ENCODE data around the gene CDK18. TPM values are rescaled to one million over a fixed set of nuclear protein-coding genes. Genes with fewer than 3 reads are reported as not detected.
A peak's percentile ranks its signal among the peaks of the same experiment; 100 is the strongest.

CDK18 gene
- total RNA-seq: 0.94 TPM

DNA sequence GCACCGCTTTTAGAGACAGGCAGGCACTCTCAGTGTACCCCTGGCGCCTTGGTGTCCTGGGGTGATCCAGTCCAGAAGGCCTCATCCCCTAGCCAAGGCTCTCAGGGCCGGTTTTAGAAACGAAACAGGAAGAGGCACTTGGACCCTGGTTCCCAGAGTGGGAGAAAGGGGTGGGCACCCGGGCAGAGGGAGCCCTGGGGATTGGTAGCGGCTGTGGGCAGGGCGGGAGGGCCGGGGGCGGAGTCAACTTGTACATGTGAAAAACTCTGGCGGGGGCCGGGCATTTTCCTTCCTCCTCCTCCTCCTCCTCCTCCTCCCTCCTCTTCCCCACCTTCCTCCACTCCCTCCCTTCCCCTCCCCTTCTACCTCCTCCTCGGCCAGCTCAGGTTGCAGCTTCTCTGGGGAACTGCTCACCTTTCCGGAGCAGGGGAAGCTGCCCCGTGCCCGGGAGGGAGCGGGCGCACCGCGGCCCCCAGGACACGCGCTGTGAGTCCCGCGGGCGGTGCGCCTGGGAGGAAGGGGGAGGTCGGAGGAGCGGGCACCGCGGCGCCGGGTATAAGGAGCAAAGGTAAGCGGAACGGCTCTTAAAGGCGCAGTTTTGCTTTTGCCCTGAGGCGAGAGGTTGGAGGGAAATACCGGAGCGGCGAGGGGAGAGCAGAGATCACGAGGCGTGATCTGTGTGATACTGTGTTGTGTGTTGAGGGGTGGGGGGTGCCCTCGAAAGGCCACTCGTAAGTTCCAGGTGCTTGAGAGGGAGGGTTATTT, at the start of gene CDK18:
Gene CDK18, plus strand, starts transcription at position 359 of the 765 bp plus-strand sequence. CDS start 18,499 bp downstream, outside the sequence.
- no peaks in the 10 kb centered on the region for H3K9me3 ChIP-seq (ENCODE audit: low read depth, low read length)
- H3K27me3 ChIP-seq (ENCODE audit: insufficient read depth, low read length): no peaks in the 10 kb centered on the region
- H3K4me1 ChIP-seq (ENCODE audit: insufficient read depth, low read length): peaks cover 8% of the 10 kb centered on the region

DNA sequence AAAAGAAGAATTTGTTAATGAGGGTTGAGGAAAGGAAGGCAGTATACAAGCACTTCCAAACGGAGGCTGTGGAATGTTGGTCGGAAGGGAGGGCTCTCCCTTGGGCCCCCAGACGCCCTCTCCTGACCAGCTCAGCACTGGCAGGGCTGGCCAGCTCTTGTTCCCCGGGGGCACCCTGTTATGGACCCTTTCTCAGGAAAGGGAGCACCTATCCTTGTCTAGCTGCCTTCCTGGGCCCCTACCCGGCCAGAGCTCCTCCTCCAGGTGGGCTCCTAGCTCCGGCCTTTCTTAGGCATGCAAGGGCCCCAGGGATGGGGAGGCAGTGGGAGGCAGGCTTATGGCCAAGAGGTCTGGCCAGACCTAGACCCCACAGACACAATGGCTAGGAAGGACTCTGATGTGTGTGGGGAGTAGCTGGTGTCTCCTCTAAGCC, 49.5 kb upstream of the CDK18 start:
- Histone ChIP-seq H3K9me3 (ENCODE audit: low read depth, low read length) (no peaks in the 10 kb centered on the region), H3K27me3 (ENCODE audit: insufficient read depth, low read length) (peaks cover 71% of the 10 kb centered on the region), H3K4me1 (ENCODE audit: insufficient read depth, low read length) (peaks cover 15% of the 10 kb centered on the region), H3K4me3 (ENCODE audit: low read length) (no peak overlapping the region)

More for the DNA sequence above, at the start of gene CDK18:
- H3K4me3 ChIP-seq (ENCODE audit: low read length): peak within 1 kb of the TSS; percentile 44

DNA sequence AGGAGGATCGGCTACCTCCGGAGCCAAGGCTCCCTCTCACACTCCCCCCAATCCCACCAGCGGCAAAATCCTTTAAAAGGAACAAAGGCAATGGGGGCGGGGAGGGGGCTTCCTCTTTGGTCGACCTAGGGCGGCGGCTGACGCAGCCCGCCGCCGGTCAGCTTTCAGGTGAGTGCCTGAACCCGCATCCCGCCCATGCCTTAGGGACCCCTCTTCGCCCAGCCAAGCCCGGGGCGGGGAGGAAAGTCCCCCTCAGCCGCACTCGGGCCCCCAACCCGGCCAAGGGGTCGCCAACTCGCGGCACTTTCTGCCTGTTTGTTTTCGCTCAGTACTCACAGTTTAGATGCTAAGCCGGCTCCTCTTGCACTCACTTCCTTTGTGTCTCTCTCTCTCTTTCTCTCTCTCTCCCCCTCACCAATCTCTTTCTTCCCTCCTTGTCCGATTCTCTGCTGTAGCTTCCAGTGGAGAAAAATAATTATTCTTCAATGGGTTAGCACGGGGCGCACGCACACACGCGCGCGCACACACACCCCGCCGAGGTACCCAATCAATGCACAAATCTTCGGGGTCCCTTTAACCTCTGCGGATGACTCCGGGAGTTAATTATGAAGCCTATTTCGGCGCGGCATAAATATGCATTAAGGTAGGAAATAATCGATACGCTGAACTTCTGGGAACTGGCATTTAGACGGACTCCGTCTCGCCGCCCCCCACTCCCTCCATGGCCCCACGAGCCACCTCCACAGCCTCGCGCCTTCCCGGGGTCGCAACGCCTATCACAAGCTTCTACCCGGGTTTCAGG, 48.7 kb upstream of the CDK18 start, which contains the start of gene BLACAT1:
Gene BLACAT1, minus strand, starts transcription at position 465 of the 802 bp plus-strand sequence.
- no peaks in the 10 kb centered on the region for H3K9me3 ChIP-seq (ENCODE audit: low read depth, low read length)
- H3K4me3 ChIP-seq (ENCODE audit: low read length): no peak within 1 kb of the TSS
- peaks cover 71% of the 10 kb centered on the region for H3K27me3 ChIP-seq (ENCODE audit: insufficient read depth, low read length)
- H3K4me1 ChIP-seq (ENCODE audit: insufficient read depth, low read length): peaks cover 15% of the 10 kb centered on the region

DNA sequence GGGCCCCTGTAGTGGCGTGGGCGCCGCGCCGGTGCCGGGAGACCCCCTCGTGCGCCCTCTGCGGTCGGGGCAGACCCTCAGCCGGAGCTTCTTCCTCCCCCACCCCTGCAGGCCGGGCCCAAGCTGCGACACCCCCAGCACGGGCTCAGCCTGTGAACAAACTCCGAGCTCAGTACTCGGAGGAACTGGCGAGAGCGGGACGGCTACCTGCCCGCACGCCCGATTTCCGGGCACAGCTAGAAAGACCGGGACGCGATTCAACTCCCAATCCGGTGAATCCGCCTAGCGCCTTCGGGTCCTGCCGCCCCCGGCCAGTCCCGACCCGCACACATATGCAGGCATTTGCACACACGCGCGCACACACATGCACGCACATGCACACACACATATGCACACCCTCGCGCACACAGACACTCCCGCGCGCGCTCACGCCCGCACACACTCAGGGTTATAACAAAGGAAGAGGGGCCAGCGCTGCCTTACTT, 48.0 kb upstream of the CDK18 start:
- Histone ChIP-seq H3K27me3 (ENCODE audit: insufficient read depth, low read length) (peaks cover 71% of the 10 kb centered on the region), H3K9me3 (ENCODE audit: low read depth, low read length) (no peaks in the 10 kb centered on the region), H3K4me1 (ENCODE audit: insufficient read depth, low read length) (peaks cover 15% of the 10 kb centered on the region), H3K4me3 (ENCODE audit: low read length) (no peak overlapping the region)

- Histone ChIP-seq H3K4me1 (ENCODE audit: insufficient read depth, low read length) (peaks cover 15% of the 10 kb centered on the region), H3K9me3 (ENCODE audit: low read depth, low read length) (no peaks in the 10 kb centered on the region), H3K4me3 (ENCODE audit: low read length) (no peak overlapping the region), H3K27me3 (ENCODE audit: insufficient read depth, low read length) (peaks cover 68% of the 10 kb centered on the region)
Observed at GRCh38 chr1:205456868-205457745, 47.4 kb upstream of the CDK18 start.

DNA sequence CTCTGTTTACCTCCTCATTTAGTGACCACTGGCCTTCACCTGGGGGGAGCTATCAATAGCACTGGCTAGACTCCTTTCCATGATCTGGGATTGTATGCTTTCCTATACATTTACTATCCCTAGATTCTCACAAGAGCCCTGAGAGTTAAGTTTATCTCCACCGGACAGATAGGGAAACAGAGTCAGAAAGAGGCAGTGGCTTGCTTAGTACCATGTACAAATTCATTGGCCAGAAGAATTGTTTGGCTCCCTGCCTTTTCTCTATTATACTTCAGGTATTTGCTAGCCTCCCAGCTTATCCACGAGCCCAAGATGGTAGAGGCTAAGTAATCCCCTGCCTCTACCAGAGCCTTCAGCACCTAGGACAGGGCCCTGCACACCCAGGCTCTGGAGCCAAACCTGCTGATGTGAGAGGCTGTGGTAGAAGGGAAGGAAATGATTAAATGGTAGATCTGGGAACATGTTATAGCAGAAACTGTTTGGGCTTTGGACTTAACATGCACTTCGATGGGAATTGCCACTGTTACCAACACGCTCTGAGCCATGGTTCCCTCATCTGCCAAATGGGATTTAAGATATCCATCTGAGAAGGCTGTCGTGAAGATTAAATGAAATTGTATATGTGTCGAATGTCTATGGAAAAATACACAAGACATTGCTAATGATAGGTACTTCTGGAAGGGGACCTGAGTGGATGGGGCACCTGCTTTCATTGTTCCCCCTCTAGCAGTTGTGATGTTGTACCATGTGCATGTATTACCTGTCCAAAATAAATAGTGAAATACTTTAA, 45.5 kb upstream of the CDK18 start:
- peaks cover 51% of the 10 kb centered on the region for H3K27me3 ChIP-seq (ENCODE audit: insufficient read depth, low read length)
- H3K4me1 ChIP-seq (ENCODE audit: insufficient read depth, low read length): peaks cover 15% of the 10 kb centered on the region
- H3K4me3 ChIP-seq (ENCODE audit: low read length): no peak overlapping the region
- no peaks in the 10 kb centered on the region for H3K9me3 ChIP-seq (ENCODE audit: low read depth, low read length)

- Histone ChIP-seq H3K4me3 (ENCODE audit: low read length) (no peak overlapping the region), H3K9me3 (ENCODE audit: low read depth, low read length) (no peaks in the 10 kb centered on the region), H3K27me3 (ENCODE audit: insufficient read depth, low read length) (peaks cover 2% of the 10 kb centered on the region), H3K4me1 (ENCODE audit: insufficient read depth, low read length) (no peaks in the 10 kb centered on the region)
Observed at GRCh38 chr1:205465392-205465791, 39.1 kb upstream of the CDK18 start.

GRCh38 chr1:205466595-205467220, 37.8 kb upstream of the CDK18 start:
- H3K4me1 ChIP-seq (ENCODE audit: insufficient read depth, low read length): no peaks in the 10 kb centered on the region
- H3K27me3 ChIP-seq (ENCODE audit: insufficient read depth, low read length): peaks cover 2% of the 10 kb centered on the region
- no peak overlapping the region for H3K4me3 ChIP-seq (ENCODE audit: low read length)
- H3K9me3 ChIP-seq (ENCODE audit: low read depth, low read length): no peaks in the 10 kb centered on the region

GRCh38 chr1:205470131-205470530, 34.3 kb upstream of the CDK18 start:
- H3K4me1 ChIP-seq (ENCODE audit: insufficient read depth, low read length): no peaks in the 10 kb centered on the region
- no peaks in the 10 kb centered on the region for H3K9me3 ChIP-seq (ENCODE audit: low read depth, low read length)
- H3K27me3 ChIP-seq (ENCODE audit: insufficient read depth, low read length): peaks cover 11% of the 10 kb centered on the region
- no peak overlapping the region for H3K4me3 ChIP-seq (ENCODE audit: low read length)

GRCh38 chr1:205472737-205473441, 31.6 kb upstream of the CDK18 start:
- Histone ChIP-seq H3K4me3 (ENCODE audit: low read length) (no peak overlapping the region), H3K27me3 (ENCODE audit: insufficient read depth, low read length) (peaks cover 9% of the 10 kb centered on the region), H3K9me3 (ENCODE audit: low read depth, low read length) (no peaks in the 10 kb centered on the region), H3K4me1 (ENCODE audit: insufficient read depth, low read length) (no peaks in the 10 kb centered on the region)

DNA sequence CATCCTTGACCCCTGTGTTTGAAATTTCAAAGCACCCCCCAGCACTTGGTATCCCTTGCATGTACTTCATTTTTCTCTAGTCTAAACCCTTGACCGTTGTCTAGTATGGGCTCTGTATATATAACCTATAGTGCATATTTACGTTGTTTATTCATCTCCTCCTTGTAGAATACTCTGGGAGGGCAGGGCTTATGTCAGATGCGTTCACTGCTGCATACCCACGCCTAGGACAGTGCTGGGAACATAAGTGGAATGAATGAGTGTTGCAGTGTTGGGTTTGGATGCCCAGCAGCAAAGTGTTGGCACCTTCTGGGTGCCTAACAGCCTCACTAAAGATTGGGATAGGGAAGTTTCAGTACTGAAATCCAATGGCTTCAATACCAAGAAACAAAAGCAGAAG, 31.0 kb upstream of the CDK18 start:
- H3K4me3 ChIP-seq (ENCODE audit: low read length): no peak overlapping the region
- no peaks in the 10 kb centered on the region for H3K4me1 ChIP-seq (ENCODE audit: insufficient read depth, low read length)
- H3K9me3 ChIP-seq (ENCODE audit: low read depth, low read length): no peaks in the 10 kb centered on the region
- peaks cover 9% of the 10 kb centered on the region for H3K27me3 ChIP-seq (ENCODE audit: insufficient read depth, low read length)

DNA sequence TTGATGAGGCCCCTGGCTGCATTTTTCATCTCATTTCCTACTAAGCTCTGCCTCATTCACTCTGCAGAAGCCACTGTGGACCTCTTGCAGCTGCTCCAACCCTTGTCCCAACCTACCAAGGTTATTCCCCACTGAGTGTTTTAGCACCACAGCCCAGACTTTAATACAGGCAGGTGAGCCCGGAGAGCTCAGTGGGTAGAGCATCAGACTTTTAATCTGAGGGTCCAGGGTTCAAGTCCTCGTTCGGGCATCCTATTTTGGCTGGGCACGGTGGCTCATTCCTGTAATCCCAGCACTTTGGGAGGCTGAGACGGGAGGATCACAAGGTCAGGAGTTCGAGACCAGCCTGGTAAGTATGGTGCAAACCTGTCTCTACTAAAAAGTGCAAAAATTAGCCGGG, 30.5 kb upstream of the CDK18 start:
- Histone ChIP-seq H3K4me3 (ENCODE audit: low read length) (no peak overlapping the region), H3K27me3 (ENCODE audit: insufficient read depth, low read length) (peaks cover 9% of the 10 kb centered on the region), H3K4me1 (ENCODE audit: insufficient read depth, low read length) (no peaks in the 10 kb centered on the region), H3K9me3 (ENCODE audit: low read depth, low read length) (no peaks in the 10 kb centered on the region)

DNA sequence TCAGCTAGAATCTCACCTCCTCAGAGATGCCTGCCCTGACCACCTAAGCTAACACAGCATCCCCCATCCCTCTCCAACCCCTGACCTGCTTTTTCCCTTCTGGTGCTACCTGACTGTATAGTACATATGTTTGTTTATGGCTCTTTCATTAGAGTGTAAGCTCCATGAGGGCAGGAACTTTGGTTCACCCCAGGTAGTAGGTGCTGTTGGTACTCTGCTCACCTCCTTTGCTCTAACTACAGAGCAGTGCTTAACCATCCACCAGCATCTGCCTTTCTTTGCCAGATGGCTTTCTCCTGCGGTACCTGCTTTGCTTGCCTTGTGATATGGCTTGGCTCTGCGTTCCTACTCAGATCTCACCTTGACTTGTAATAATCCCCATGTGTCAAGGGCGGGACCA, 29.9 kb upstream of the CDK18 start:
- peaks cover 1% of the 10 kb centered on the region for H3K4me1 ChIP-seq (ENCODE audit: insufficient read depth, low read length)
- H3K9me3 ChIP-seq (ENCODE audit: low read depth, low read length): no peaks in the 10 kb centered on the region
- peaks cover 9% of the 10 kb centered on the region for H3K27me3 ChIP-seq (ENCODE audit: insufficient read depth, low read length)
- no peak overlapping the region for H3K4me3 ChIP-seq (ENCODE audit: low read length)

All from mononuclear cell (primary cell).